Measurements from ENCODE around the gene KCNIP3. TPM values are rescaled to one million over a fixed set of nuclear protein-coding genes. Genes with fewer than 3 reads are reported as not detected.

The KCNIP3 gene
- total and polyA plus RNA-seq, 4 donors: 1.8 to 2.7 (median 2.1) TPM

DNA sequence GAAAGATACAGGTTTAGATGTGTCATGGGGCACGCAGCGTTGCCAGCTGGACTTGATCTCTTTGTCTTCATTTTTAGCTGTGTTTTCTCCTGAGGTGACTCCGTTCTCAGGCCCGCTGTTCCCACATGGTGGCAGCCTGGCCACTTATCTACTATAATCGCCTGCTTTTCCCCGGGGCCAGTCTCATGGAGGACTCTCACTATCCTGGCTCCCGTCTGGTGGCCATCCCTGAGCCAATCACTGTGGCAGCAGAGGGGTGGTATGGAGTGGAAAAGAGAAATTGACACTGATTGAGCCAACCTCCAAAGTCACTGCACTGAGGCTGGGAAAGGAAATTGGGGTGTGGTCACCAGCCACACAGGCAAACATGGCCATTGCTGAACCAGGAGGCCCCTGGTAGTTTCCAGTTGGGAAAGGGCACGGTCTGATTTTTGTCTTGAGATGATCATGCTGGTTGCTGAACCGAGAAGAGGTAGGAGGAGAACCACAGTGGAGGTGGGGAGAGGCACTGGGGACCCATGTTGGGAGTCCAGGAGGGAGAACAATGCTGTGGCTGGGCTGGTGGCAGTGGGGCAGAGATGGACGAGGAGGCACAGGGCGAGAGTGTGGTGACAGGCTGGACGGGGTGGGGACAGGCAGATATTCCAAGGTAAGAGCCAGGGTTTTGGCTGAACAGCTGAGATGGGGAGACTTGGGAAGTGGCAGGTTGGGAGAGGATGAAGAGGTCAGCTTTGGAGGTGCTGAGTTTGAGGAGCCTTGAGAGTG, 45.6 kb downstream of the KCNIP3 start:
- no peaks in the 10 kb centered on the region for H3K36me3 ChIP-seq (ENCODE audit: control insufficient read depth in 4 of 4, insufficient read depth in 4 of 4, low read length in 4 of 4)
- H3K27ac ChIP-seq (ENCODE audit: low read depth in 1 of 2, low read length in 1 of 2): no peak overlapping the region
- peaks cover 0 to 5% (median 0%) of the 10 kb centered on the region in 4 donors for H3K9me3 ChIP-seq (ENCODE audit: control insufficient read depth in 4 of 4, insufficient read depth in 3 of 4, low read length in 3 of 4)
- peaks cover 0 to 9% (median 0%) of the 10 kb centered on the region in 5 donors for H3K4me1 ChIP-seq (ENCODE audit: control insufficient read depth in 5 of 5, insufficient read depth in 5 of 5, low read length in 5 of 5)
- DNase-seq: peak in 1 of 3 donors; percentile 9
- peaks cover 0 to 18% (median 5%) of the 10 kb centered on the region in 3 donors for H3K27me3 ChIP-seq (ENCODE audit: control insufficient read depth in 3 of 3, insufficient read depth in 3 of 3, low read length in 2 of 3)
- ATAC-seq (ENCODE audit: insufficient read depth, low FRiP score): no peak
- WGBS, 2 donors: 84 to 85% methylated on average over 12 of the region's 12 CpGs
- H3K9ac ChIP-seq (ENCODE audit: insufficient read depth in 1 of 2, low read length in 2 of 2): no peak overlapping the region
- TF ChIP-seq, protein P1, sequence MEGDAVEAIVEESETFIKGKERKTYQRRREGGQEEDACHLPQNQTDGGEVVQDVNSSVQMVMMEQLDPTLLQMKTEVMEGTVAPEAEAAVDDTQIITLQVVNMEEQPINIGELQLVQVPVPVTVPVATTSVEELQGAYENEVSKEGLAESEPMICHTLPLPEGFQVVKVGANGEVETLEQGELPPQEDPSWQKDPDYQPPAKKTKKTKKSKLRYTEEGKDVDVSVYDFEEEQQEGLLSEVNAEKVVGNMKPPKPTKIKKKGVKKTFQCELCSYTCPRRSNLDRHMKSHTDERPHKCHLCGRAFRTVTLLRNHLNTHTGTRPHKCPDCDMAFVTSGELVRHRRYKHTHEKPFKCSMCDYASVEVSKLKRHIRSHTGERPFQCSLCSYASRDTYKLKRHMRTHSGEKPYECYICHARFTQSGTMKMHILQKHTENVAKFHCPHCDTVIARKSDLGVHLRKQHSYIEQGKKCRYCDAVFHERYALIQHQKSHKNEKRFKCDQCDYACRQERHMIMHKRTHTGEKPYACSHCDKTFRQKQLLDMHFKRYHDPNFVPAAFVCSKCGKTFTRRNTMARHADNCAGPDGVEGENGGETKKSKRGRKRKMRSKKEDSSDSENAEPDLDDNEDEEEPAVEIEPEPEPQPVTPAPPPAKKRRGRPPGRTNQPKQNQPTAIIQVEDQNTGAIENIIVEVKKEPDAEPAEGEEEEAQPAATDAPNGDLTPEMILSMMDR (IDR thresholded peaks at IDR 0.05; ENCODE audit: control extremely low read depth, extremely low read depth): no peak
- H3K4me3 ChIP-seq: no peak overlapping the region

DNA sequence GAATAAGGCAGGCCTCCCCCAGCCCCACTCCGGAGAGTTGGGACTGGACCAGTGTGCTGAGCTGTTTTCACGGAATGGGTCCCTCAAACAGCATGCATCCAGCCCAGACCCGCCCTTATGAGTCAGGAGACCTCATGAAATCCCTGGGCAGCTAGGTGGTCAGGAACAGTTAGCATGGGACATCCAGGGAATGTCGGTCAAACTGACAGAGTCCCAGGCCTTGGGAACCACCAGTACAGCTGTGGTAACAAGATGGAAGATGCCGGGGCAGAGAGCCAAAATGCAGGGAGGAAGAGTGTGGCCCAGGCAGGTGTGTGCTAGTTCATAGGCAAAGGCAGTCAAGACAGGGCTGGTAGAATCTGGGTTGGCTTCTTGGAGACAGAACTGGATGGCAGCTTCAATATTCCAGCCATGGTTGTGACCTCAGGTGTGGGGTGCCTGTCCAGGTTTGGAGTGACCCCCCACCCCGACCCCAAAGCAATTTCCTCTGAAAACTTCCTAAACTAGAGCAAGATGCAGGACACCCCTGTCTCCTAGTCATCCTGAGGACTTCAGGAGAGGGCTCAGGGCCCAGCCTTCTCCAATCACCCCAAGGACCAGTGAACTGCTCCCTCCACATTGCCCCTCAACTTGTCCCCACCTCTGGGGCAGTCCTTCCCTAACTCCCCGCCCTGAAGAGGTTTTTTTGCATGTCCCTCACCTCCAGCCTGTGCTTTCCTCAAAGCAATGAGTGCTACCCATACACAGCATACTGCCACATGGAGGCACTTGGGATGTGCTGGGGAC, 46.5 kb downstream of the KCNIP3 start:
- H3K4me1 ChIP-seq (ENCODE audit: control insufficient read depth in 5 of 5, insufficient read depth in 5 of 5, low read length in 5 of 5): peaks cover 0 to 9% (median 0%) of the 10 kb centered on the region in 5 donors
- DNase-seq: peak in 1 of 3 donors; percentile 9
- H3K9me3 ChIP-seq (ENCODE audit: control insufficient read depth in 4 of 4, insufficient read depth in 3 of 4, low read length in 3 of 4): peaks cover 0 to 2% (median 0%) of the 10 kb centered on the region in 4 donors
- H3K4me3 ChIP-seq: no peak overlapping the region
- H3K27ac ChIP-seq (ENCODE audit: low read depth in 1 of 2, low read length in 1 of 2): no peak overlapping the region
- H3K9ac ChIP-seq (ENCODE audit: insufficient read depth in 1 of 2, low read length in 2 of 2): no peak overlapping the region
- H3K27me3 ChIP-seq (ENCODE audit: control insufficient read depth in 3 of 3, insufficient read depth in 3 of 3, low read length in 2 of 3): peaks cover 0 to 18% (median 5%) of the 10 kb centered on the region in 3 donors
- TF ChIP-seq, protein P1 (IDR thresholded peaks at IDR 0.05; ENCODE audit: control extremely low read depth, extremely low read depth): no peak
- ATAC-seq (ENCODE audit: insufficient read depth, low FRiP score): no peak
- H3K36me3 ChIP-seq (ENCODE audit: control insufficient read depth in 4 of 4, insufficient read depth in 4 of 4, low read length in 4 of 4): no peaks in the 10 kb centered on the region
- 88 to 89% methylated on average over 7 of the region's 7 CpGs for WGBS, 2 donors

DNA sequence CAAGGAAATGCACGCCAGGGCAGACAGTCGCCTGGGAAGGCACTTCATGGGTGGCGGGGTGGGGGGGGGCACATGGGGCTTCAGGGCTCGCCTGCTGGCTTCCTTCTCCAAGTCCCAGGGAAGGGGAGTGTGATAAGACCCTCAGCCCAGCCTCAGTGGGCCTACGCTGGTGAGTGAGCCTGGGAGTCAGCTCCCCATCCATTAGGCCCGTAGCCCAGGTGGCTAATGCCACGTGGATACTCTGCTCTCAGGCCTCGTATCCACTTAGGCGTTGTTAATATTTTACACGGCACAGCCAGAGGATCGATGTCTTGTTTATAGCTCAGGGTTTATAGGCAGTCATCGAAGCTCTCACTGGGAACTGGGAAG, 47.1 kb downstream of the KCNIP3 start:
- Histone ChIP-seq H3K36me3 (ENCODE audit: control insufficient read depth in 4 of 4, insufficient read depth in 4 of 4, low read length in 4 of 4) (no peaks in the 10 kb centered on the region), H3K9me3 (ENCODE audit: control insufficient read depth in 4 of 4, insufficient read depth in 3 of 4, low read length in 3 of 4) (peaks cover 0 to 2% (median 0%) of the 10 kb centered on the region in 4 donors), H3K27me3 (ENCODE audit: control insufficient read depth in 3 of 3, insufficient read depth in 3 of 3, low read length in 2 of 3) (peaks cover 0 to 19% (median 5%) of the 10 kb centered on the region in 3 donors), H3K27ac (ENCODE audit: low read depth in 1 of 2, low read length in 1 of 2) (no peak overlapping the region), H3K4me3 (no peak overlapping the region), H3K4me1 (ENCODE audit: control insufficient read depth in 5 of 5, insufficient read depth in 5 of 5, low read length in 5 of 5) (peaks cover 0 to 9% (median 0%) of the 10 kb centered on the region in 5 donors), H3K9ac (ENCODE audit: insufficient read depth in 1 of 2, low read length in 2 of 2) (no peak overlapping the region)
- DNase-seq (no peak), ATAC-seq (ENCODE audit: insufficient read depth, low FRiP score) (no peak)
- TF ChIP-seq, protein P1 (IDR thresholded peaks at IDR 0.05; ENCODE audit: control extremely low read depth, extremely low read depth): no peak
- WGBS, 2 donors: 83 to 89% methylated on average over 12 of the region's 12 CpGs
